Sigmoid colon (tissue), 7 donors: ENCODE data around the gene GLTP. TPM values are rescaled to one million over a fixed set of nuclear protein-coding genes. Genes with fewer than 3 reads are reported as not detected.

Source experiments
- DNase-seq: peaks from one replicate; pipeline ENCODE4 v3.0.0-alpha.2; 2019
- H3K27ac ChIP-seq, 4 donors: fragments of 200-600 bp; sonication (generic); one replicate each; pipeline ENCODE4 v1.5.1; 2016 to 2019; ENCODE audit warnings: mild to moderate bottlenecking in 1 of 4
- H3K27me3 ChIP-seq, 3 donors: fragments of 200-600 bp; sonication (generic); one replicate each; pipeline ENCODE4 v1.5.1; 2019; ENCODE audit warnings: mild to moderate bottlenecking in 1 of 3
- H3K36me3 ChIP-seq, 4 donors: fragments of 200-600 bp; sonication (generic); one replicate each; pipeline ENCODE4 v1.5.1; 2016 to 2019
- H3K4me1 ChIP-seq, 4 donors: fragments of 200-600 bp; sonication (generic); one replicate each; pipeline ENCODE4 v1.5.1; 2017 to 2019
- H3K4me3 ChIP-seq, 4 donors: fragments of 200-600 bp; sonication (generic); one replicate each; pipeline ENCODE4 v1.5.1; 2017 to 2019; ENCODE audit warnings: mild to moderate bottlenecking in 2 of 4, moderate library complexity in 1 of 4
- H3K9me3 ChIP-seq, 4 donors: fragments of 200-600 bp in 3 of 4; sonication (generic) in 3 of 4; one replicate each; pipeline versions ENCODE4 v1.5.1 to v1.6.1; 2013 to 2019
- CTCF ChIP-seq, 4 experiments: fragments of 450-650 bp in 3 of 4; fragments of 200-600 bp in 1 of 4; IDR thresholded peaks; one replicate each; pipeline ENCODE4 v1.5.1; 2016 to 2019; ENCODE audit warnings: antibody characterized with exemption in 4 of 4, mild to moderate bottlenecking in 3 of 4, moderate library complexity in 2 of 4
- EP300 ChIP-seq, 4 donors: sonication (generic); formaldehyde crosslinking; IDR thresholded peaks; one replicate each; pipeline ENCODE4 v1.6.1; 2017; ENCODE audit warnings: antibody characterized with exemption in 4 of 4
- POLR2A ChIP-seq, 2 donors: fragments of 450-650 bp; IDR thresholded peaks; one replicate each; pipeline ENCODE4 v1.6.1; 2016; ENCODE audit warnings: antibody characterized with exemption in 2 of 2, mild to moderate bottlenecking in 2 of 2, moderate library complexity in 2 of 2
- POLR2AphosphoS5 ChIP-seq, 4 donors: sonication (generic); formaldehyde crosslinking; IDR thresholded peaks; one replicate each; pipeline ENCODE4 v1.6.1; 2017; ENCODE audit warnings: antibody characterized with exemption in 4 of 4
- WGBS, 2 donors: extraction: QIAGEN DNeasy Blood & Tissue Kit; methylation state at CpG; one replicate each; pipeline ENCODE4 v1.1.7; 2013; 5-methylcytosine and 5-hydroxymethylcytosine counted together
- intact Hi-C: fragments of 100-400 bp; cut with DNase I; formaldehyde crosslinking; loops from one replicate; pipeline ENCODE4 v1.15.1; 2023
- polyA plus RNA-seq, 3 donors: library from polyadenylated mRNA; stranded (reverse); fragments of 200-250 nt; gene quantifications; one replicate each; pipeline ENCODE4 v1.2.3, GENCODE V29; 2013
- total RNA-seq, 4 donors: library from RNA; depleted of rRNA; stranded (reverse); fragments of >200 nt; gene quantifications; one replicate each; pipeline ENCODE4 v1.1.0, GENCODE V29; 2016
- donor health status: healthy with polysubstance abuse.
- donor health status: Bipolar disorder and iron deficiency.
- donor health status: healthy.

The GLTP gene
- total and polyA plus RNA-seq, 7 donors: 33.5 to 105 (median 45.3) TPM

GRCh38 chr12:109926488-109927210, 46.3 kb upstream of the GLTP start:
- intact Hi-C loops: no loop called here
- no peaks in the 10 kb centered on the region for H3K4me1 ChIP-seq
- TF ChIP-seq POLR2AphosphoS5 (IDR thresholded peaks at IDR 0.05): no peak
- TF ChIP-seq POLR2A (IDR thresholded peaks at IDR 0.05): no peak
- TF ChIP-seq CTCF (IDR thresholded peaks at IDR 0.05): no peak
- TF ChIP-seq EP300 (IDR thresholded peaks at IDR 0.05): no peak
- no peaks in the 10 kb centered on the region for H3K27me3 ChIP-seq
- WGBS, 2 donors: 90% methylated on average over 11 of the region's 11 CpGs
- no peak overlapping the region for H3K4me3 ChIP-seq
- H3K36me3 ChIP-seq: peaks cover under 1 to 32% (median 10%) of the 10 kb centered on the region in 4 donors
- no peak for DNase-seq
- H3K9me3 ChIP-seq: no peaks in the 10 kb centered on the region
- no peak overlapping the region for H3K27ac ChIP-seq

GRCh38 chr12:109926016-109926415, 45.7 kb upstream of the GLTP start:
- no peak for TF ChIP-seq CTCF (IDR thresholded peaks at IDR 0.05)
- TF ChIP-seq EP300 (IDR thresholded peaks at IDR 0.05): no peak
- TF ChIP-seq POLR2A (IDR thresholded peaks at IDR 0.05): no peak
- no peak for TF ChIP-seq POLR2AphosphoS5 (IDR thresholded peaks at IDR 0.05)
- Histone ChIP-seq H3K36me3 (peaks cover 0 to 32% (median 6%) of the 10 kb centered on the region in 4 donors), H3K27me3 (no peaks in the 10 kb centered on the region), H3K4me3 (no peak overlapping the region), H3K27ac (no peak overlapping the region), H3K4me1 (no peaks in the 10 kb centered on the region), H3K9me3 (no peaks in the 10 kb centered on the region)
- intact Hi-C loops: no loop called here
- no peak for DNase-seq
- WGBS, 2 donors: 94 to 95% methylated on average over 8 of the region's 8 CpGs

- peaks cover 0 to 32% (median 2%) of the 10 kb centered on the region in 4 donors for H3K36me3 ChIP-seq
- intact Hi-C loops: no loop called here
- no peak overlapping the region for H3K27ac ChIP-seq
- H3K4me1 ChIP-seq: no peaks in the 10 kb centered on the region
- no peaks in the 10 kb centered on the region for H3K27me3 ChIP-seq
- TF ChIP-seq CTCF (IDR thresholded peaks at IDR 0.05): no peak
- no peak for TF ChIP-seq EP300 (IDR thresholded peaks at IDR 0.05)
- no peak for TF ChIP-seq POLR2AphosphoS5 (IDR thresholded peaks at IDR 0.05)
- no peak for TF ChIP-seq POLR2A (IDR thresholded peaks at IDR 0.05)
- no peak for DNase-seq
- H3K4me3 ChIP-seq: no peak overlapping the region
- H3K9me3 ChIP-seq: no peaks in the 10 kb centered on the region
- WGBS, 2 donors: 82 to 84% methylated on average over 20 of the region's 20 CpGs
Observed at GRCh38 chr12:109925185-109925840, 45.0 kb upstream of the GLTP start.

- no peak for TF ChIP-seq EP300 (IDR thresholded peaks at IDR 0.05)
- TF ChIP-seq CTCF (IDR thresholded peaks at IDR 0.05): no peak
- TF ChIP-seq POLR2AphosphoS5 (IDR thresholded peaks at IDR 0.05): no peak
- TF ChIP-seq POLR2A (IDR thresholded peaks at IDR 0.05): no peak
- 83 to 89% methylated on average over 17 of the region's 17 CpGs for WGBS, 2 donors
- no peaks in the 10 kb centered on the region for H3K9me3 ChIP-seq
- H3K4me3 ChIP-seq: no peak overlapping the region
- H3K4me1 ChIP-seq: no peaks in the 10 kb centered on the region
- DNase-seq: no peak
- H3K27ac ChIP-seq: no peak overlapping the region
- intact Hi-C loops: no loop called here
- H3K36me3 ChIP-seq: peaks cover 0 to 34% (median 2%) of the 10 kb centered on the region in 4 donors
- H3K27me3 ChIP-seq: no peaks in the 10 kb centered on the region
Observed at GRCh38 chr12:109923481-109924245, 43.3 kb upstream of the GLTP start.
